HEK293 (cell line): ENCODE measurements around the gene MS4A14.

ENCODE experiments used
- CTCF ChIP-seq: fragments of 450-650 bp; formaldehyde crosslinking; IDR thresholded peaks from 2 replicates; pipeline ENCODE4 v1.5.1; 2016; ENCODE audit warnings: missing biosample characterization, missing genetic modification characterization
- TCF7L2 ChIP-seq: IDR thresholded peaks from 2 replicates; pipeline ENCODE4 v1.6.1; 2011; ENCODE audit warnings: low read depth, mild to moderate bottlenecking, inconsistent platforms, low read length, moderate library complexity, borderline replicate concordance
- YY1 ChIP-seq: fragments of 450-650 bp; formaldehyde crosslinking; IDR thresholded peaks from 2 replicates; pipeline ENCODE4 v1.5.1; 2018; ENCODE audit warnings: missing biosample characterization, missing genetic modification characterization
- ZNF274 ChIP-seq, 2 experiments: fragments of 200-500 bp in 1 of 2; fragments of 450-650 bp in 1 of 2; sonication (Bioruptor generic) in 1 of 2; formaldehyde crosslinking in 1 of 2; IDR thresholded peaks; 2 replicates each; pipeline versions ENCODE4 v1.5.1 to v1.6.1; 2014 to 2016; ENCODE audit warnings: borderline replicate concordance in 1 of 2, inconsistent platforms in 1 of 2, low read length in 1 of 2, missing biosample characterization in 1 of 2, missing genetic modification characterization in 1 of 2

GRCh38 chr11:60393016-60393415 lies 3.2 kb upstream of the MS4A14 start:
- TF ChIP-seq CTCF: no peak
- TF ChIP-seq YY1 (tag by site-specific recombination): no peak
- no peak for TF ChIP-seq ZNF274 (IDR thresholded peaks at IDR 0.05; ENCODE audit: low read length)
- no peak for TF ChIP-seq ZNF274 (tag by site-specific recombination; IDR thresholded peaks at IDR 0.05; ENCODE audit: borderline replicate concordance)
- TF ChIP-seq TCF7L2: no peak
